Epithelial cell of proximal tubule (primary cell): ENCODE results near the gene SBK3. TPM values are rescaled to one million over a fixed set of nuclear protein-coding genes. Genes with fewer than 3 reads are reported as not detected.

Experiments
- DNase-seq: peaks from one replicate; pipeline ENCODE4 v3.0.0-alpha.2; 2011; ENCODE audit warnings: low read depth
- H3K4me3 ChIP-seq: 2 replicates; pipeline ENCODE4 v1.5.1; 2011; ENCODE audit warnings: low read depth, mild to moderate bottlenecking, low read length
- CTCF ChIP-seq: conservative IDR thresholded peaks from 2 replicates; pipeline ENCODE4 v1.5.1; 2012; ENCODE audit warnings: low read depth, mild to moderate bottlenecking, low read length
- total RNA-seq: library from RNA; depleted of rRNA; stranded (reverse); fragments of >200 nt; gene quantifications from 2 replicates; pipeline ENCODE4 v1.2.3, GENCODE V29; 2015

The SBK3 gene
- total RNA-seq, 1 donor from 2014 or later: 0.23 TPM

- no peak overlapping the region for H3K4me3 ChIP-seq
- DNase-seq: peak; percentile 3
- TF ChIP-seq CTCF: no peak
Observed at GRCh38 chr19:55526216-55527196, 18.8 kb downstream of the SBK3 start.

- TF ChIP-seq CTCF: no peak
- H3K4me3 ChIP-seq: no peak overlapping the region
- no peak for DNase-seq
Observed at GRCh38 chr19:55525289-55526101, 19.8 kb downstream of the SBK3 start.

- no peak overlapping the region for H3K4me3 ChIP-seq
- DNase-seq: no peak
Observed at GRCh38 chr19:55520691-55521292, 24.6 kb downstream of the SBK3 start.

GRCh38 chr19:55519451-55520311, 25.7 kb downstream of the SBK3 start:
- no peak for DNase-seq

More at GRCh38 chr19:55520691-55521292, 24.6 kb downstream of the SBK3 start:
- no peak for TF ChIP-seq CTCF

GRCh38 chr19:55516878-55517620, 28.3 kb downstream of the SBK3 start:
- DNase-seq: peak; percentile 30
- peak overlapping the region; percentile 65 for H3K4me3 ChIP-seq
- peak; percentile 94 for TF ChIP-seq CTCF

More at GRCh38 chr19:55519451-55520311, 25.7 kb downstream of the SBK3 start:
- no peak for TF ChIP-seq CTCF
- no peak overlapping the region for H3K4me3 ChIP-seq
